Measurements from ENCODE around the gene OGFOD3. TPM values are rescaled to one million over a fixed set of nuclear protein-coding genes. Genes with fewer than 3 reads are reported as not detected.
"Not testable (repeated sequence)": the region's sequence is repeated elsewhere in the genome, so short reads cannot be mapped to it uniquely, and the experiment has no call there.

The OGFOD3 gene
- total RNA-seq, 4 donors from 2014 or later = 15.0 to 44.4 (median 24.8) TPM

DNA sequence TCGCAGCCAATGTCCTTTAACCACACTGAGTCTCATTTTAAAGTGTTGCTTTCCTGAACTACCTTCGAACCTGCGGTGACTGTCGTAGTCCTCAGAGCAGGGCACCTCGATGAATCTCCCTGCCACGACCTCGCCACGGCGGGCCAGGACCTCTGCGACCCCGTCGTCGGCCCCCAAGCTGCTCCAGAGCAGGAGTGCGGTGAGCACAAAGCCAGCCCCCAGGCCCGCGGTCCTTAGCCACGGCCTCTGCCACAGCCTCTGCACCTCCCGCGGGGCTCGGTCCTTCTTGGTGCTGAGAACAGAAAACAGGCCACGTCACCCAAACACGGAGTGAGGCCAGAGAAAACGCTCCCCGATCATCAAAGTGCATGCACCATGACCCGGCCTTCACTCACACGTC is 3.0 kb downstream of the OGFOD3 start:
- DNase-seq = no peak
- H3K36me3 ChIP-seq = no peaks in the 10 kb centered on the region
- H3K27ac ChIP-seq = no peak overlapping the region
- no peaks in the 10 kb centered on the region for H3K27me3 ChIP-seq
- no peaks in the 10 kb centered on the region for H3K9me3 ChIP-seq
- TF ChIP-seq POLR2A (IDR thresholded peaks at IDR 0.05) (no peak), CTCF (IDR thresholded peaks at IDR 0.05) (no peak)
- intact Hi-C loops (cut with DNase I; ENCODE audit: low total_unique reads) = no loop called here
- no peak overlapping the region for H3K4me3 ChIP-seq
- H3K4me1 ChIP-seq = peaks cover 0 to 3% of the 10 kb centered on the region in 2 donors

GRCh38 chr17:82414548-82415281 is 3.7 kb downstream of the OGFOD3 start:
- Histone ChIP-seq H3K4me3 (no peak overlapping the region), H3K36me3 (no peaks in the 10 kb centered on the region), H3K4me1 (peaks cover 0 to 3% of the 10 kb centered on the region in 2 donors), H3K27me3 (no peaks in the 10 kb centered on the region), H3K27ac (no peak overlapping the region), H3K9me3 (no peaks in the 10 kb centered on the region)
- peak; percentile 48 to 64 for DNase-seq
- TF ChIP-seq POLR2A (IDR thresholded peaks at IDR 0.05) (no peak), CTCF (IDR thresholded peaks at IDR 0.05) (peak; percentile 54 to 64 (median 57))
- intact Hi-C loops (cut with DNase I; ENCODE audit: low total_unique reads) = no loop called here

GRCh38 chr17:82412535-82413520 is 5.6 kb downstream of the OGFOD3 start:
- H3K27me3 ChIP-seq = no peaks in the 10 kb centered on the region
- TF ChIP-seq CTCF (IDR thresholded peaks at IDR 0.05) = no peak
- TF ChIP-seq POLR2A (IDR thresholded peaks at IDR 0.05) = no peak
- H3K4me3 ChIP-seq = no peak overlapping the region
- intact Hi-C loops (cut with DNase I; ENCODE audit: low total_unique reads) = no loop called here
- no peak overlapping the region for H3K27ac ChIP-seq
- DNase-seq = no peak
- no peaks in the 10 kb centered on the region for H3K9me3 ChIP-seq
- H3K36me3 ChIP-seq = no peaks in the 10 kb centered on the region
- H3K4me1 ChIP-seq = no peaks in the 10 kb centered on the region

DNA sequence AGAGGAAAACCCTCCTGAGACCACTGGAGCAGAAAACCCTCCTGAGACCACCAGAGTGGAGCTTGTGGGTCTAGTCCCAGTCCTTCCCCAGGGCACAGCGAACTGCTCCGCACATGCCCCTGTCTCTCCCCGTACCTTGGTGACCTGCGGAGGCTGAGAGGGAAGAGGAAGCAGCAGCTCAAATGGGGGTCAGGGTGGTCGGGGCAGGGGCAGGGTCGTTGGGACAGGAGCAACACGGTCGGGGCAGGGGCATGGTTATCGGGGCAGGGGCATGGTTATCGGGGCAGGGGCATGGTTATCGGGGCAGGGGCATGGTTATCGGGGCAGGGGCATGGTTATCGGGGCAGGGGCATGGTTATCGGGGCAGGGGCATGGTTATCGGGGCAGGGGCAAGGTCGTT is 6.3 kb downstream of the OGFOD3 start:
- H3K4me3 ChIP-seq; H3K27ac ChIP-seq; H3K4me1 ChIP-seq; intact Hi-C loops (cut with DNase I; ENCODE audit: low total_unique reads); H3K9me3 ChIP-seq; H3K36me3 ChIP-seq; H3K27me3 ChIP-seq; DNase-seq: not testable (repeated sequence)

DNA sequence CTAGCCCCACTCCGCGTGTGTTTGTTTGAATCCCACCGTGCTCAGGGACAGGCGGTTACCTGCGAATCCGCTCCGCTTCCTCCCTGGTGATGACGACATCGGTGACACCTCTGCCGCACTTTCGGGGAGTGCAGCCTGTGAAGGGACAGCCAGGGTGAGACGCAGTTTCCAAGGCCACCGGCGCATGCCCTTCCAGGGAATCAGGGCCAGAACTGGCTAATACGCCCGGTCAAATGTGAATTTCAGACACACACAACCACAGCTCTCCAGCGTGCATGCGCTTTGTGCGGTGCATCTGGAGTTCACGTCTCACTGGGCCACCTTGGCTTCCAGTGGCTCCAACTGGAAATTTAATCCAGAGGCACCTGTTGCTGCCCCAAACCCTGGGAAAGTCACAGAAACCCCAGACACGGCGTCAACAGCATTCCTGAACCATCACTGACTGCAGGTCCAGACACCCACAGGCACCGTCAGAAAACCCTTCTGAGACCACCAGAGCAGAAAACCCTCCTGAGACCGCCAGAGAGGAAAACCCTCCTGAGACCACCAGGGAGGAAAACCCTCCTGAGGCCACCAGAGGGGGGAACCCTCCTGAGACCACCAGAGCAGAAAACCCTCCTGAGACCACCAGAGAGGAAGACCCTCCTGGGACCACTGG is 6.9 kb downstream of the OGFOD3 start:
- no peak for DNase-seq
- Histone ChIP-seq H3K4me1 (no peaks in the 10 kb centered on the region), H3K4me3 (no peak overlapping the region), H3K27me3 (no peaks in the 10 kb centered on the region), H3K36me3 (no peaks in the 10 kb centered on the region), H3K27ac (no peak overlapping the region), H3K9me3 (no peaks in the 10 kb centered on the region)
- TF ChIP-seq POLR2A (IDR thresholded peaks at IDR 0.05) = no peak
- intact Hi-C loops (cut with DNase I; ENCODE audit: low total_unique reads) = no loop called here
